SK-N-SH treated with all-trans-retinoic acid at 6 μM for 48 hours (cell line): ENCODE measurements around the gene HLF.

Source experiments
- ZC3H10 ChIP-seq: fragments of 250-450 bp; sonication (Bioruptor Pico); IDR thresholded peaks from 2 replicates; pipeline ENCODE4 v1.5.1; 2021; ENCODE audit warnings: mild to moderate bottlenecking, moderate library complexity
- ZFP3 ChIP-seq: fragments of 250-450 bp; sonication (Bioruptor Pico); IDR thresholded peaks from 2 replicates; pipeline ENCODE4 v1.5.0; 2020; ENCODE audit warnings: mild to moderate bottlenecking, moderate library complexity
- ZFP30 ChIP-seq: fragments of 450-650 bp; formaldehyde crosslinking; IDR thresholded peaks from 2 replicates; pipeline ENCODE4 v1.5.0; 2022; ENCODE audit warnings: mild to moderate bottlenecking, moderate library complexity
- ZNF565 ChIP-seq: fragments of 450-650 bp; formaldehyde crosslinking; conservative IDR thresholded peaks from 2 replicates; pipeline ENCODE4 v1.5.0; 2020; ENCODE audit warnings: low read depth, mild to moderate bottlenecking, moderate library complexity

DNA sequence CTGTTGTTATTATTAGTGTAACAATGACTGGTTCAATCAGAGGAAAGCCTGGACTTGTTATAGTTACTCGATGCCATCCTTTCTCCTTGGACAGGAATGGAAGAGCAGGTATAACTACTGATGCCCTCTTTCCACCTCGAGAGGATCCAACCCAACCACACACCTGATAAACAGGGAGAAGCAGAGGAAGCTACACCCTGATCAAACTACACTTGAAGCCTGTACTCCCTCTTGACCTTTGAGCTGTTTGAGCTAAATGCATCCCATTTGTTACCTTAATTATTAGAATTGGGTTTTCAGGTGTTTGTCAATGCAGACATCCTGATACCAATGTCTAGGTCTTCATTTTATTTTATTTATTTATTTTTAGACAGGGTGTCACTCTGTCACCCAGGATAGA, 23.7 kb upstream of the HLF start:
- no peak for TF ChIP-seq ZC3H10 (CRISPR knock-in tag)
- TF ChIP-seq ZFP30 (CRISPR knock-in tag), result no peak
- TF ChIP-seq ZFP3 (CRISPR knock-in tag), result no peak
- no peak for TF ChIP-seq ZNF565 (CRISPR knock-in tag)
